ENCODE measurements around the gene TMEM72. TPM values are rescaled to one million over a fixed set of nuclear protein-coding genes. Genes with fewer than 3 reads are reported as not detected.
"Not testable (repeated sequence)": the region's sequence is repeated elsewhere in the genome, so short reads cannot be mapped to it uniquely, and the experiment has no call there.

Gene TMEM72
- polyA plus RNA-seq (2012; ENCODE audit: missing spikeins) = 0.08 TPM

DNA sequence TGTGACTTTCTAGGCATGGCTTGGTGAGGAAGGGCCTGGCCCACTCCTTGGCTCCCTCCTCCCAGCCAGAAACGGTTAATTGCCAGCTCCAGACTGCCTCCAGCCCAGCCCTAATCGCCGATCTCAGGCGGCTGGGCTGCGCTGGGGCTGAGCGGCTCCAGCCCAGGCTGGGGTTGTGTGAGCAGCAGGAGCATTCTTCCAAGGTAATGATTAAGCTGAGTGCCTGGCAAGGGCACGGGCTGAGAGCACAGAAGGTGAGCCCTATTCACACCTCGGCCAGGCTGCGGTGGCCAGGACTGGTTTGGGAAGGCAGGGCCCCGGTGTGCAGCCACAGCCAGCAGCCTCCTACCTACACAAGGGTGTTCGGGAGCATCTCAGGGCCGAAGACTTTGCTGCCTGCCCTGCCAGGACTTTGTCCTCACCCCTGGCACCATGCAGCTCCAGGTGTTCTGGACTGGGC is at the start of gene TMEM72:
TSS of gene TMEM72 (plus strand) at position 257 of the 460 bp plus-strand sequence. CDS start at position 433, 176 bp downstream.
- FAIRE-seq (no peak), DNase-seq (ENCODE audit: insufficient read length) (no peak)
- TF ChIP-seq TAF1 (IDR thresholded peaks at IDR 0.05; ENCODE audit: borderline replicate concordance, low read depth, low read length) (no peak), POLR2AphosphoS5 (IDR thresholded peaks at IDR 0.05; ENCODE audit: low read depth, low read length) (no peak), POLR2A (IDR thresholded peaks at IDR 0.05; ENCODE audit: low read depth, low read length) (no peak)

GRCh38 chr10:44862006-44862751 is 49.0 kb upstream of the TMEM72 start:
- FAIRE-seq (peak; percentile 30), DNase-seq (ENCODE audit: insufficient read length) (no peak)
- no peak for TF ChIP-seq POLR2AphosphoS5 (IDR thresholded peaks at IDR 0.05; ENCODE audit: low read depth, low read length)
- TF ChIP-seq TAF1 (IDR thresholded peaks at IDR 0.05; ENCODE audit: borderline replicate concordance, low read depth, low read length) = no peak
- TF ChIP-seq POLR2A (IDR thresholded peaks at IDR 0.05; ENCODE audit: low read depth, low read length) = no peak

GRCh38 chr10:44862924-44863323 is 48.2 kb upstream of the TMEM72 start:
- no peak for TF ChIP-seq TAF1 (IDR thresholded peaks at IDR 0.05; ENCODE audit: borderline replicate concordance, low read depth, low read length)
- TF ChIP-seq POLR2AphosphoS5 (IDR thresholded peaks at IDR 0.05; ENCODE audit: low read depth, low read length) = no peak
- TF ChIP-seq POLR2A (IDR thresholded peaks at IDR 0.05; ENCODE audit: low read depth, low read length) = no peak
- no peak for FAIRE-seq
- no peak for DNase-seq (ENCODE audit: insufficient read length)

- DNase-seq (ENCODE audit: insufficient read length) (no peak), FAIRE-seq (no peak)
- TF ChIP-seq TAF1 (IDR thresholded peaks at IDR 0.05; ENCODE audit: borderline replicate concordance, low read depth, low read length) (no peak), POLR2A (IDR thresholded peaks at IDR 0.05; ENCODE audit: low read depth, low read length) (no peak), POLR2AphosphoS5 (IDR thresholded peaks at IDR 0.05; ENCODE audit: low read depth, low read length) (no peak)
Measured at GRCh38 chr10:44863344-44864047, 47.6 kb upstream of the TMEM72 start.

DNA sequence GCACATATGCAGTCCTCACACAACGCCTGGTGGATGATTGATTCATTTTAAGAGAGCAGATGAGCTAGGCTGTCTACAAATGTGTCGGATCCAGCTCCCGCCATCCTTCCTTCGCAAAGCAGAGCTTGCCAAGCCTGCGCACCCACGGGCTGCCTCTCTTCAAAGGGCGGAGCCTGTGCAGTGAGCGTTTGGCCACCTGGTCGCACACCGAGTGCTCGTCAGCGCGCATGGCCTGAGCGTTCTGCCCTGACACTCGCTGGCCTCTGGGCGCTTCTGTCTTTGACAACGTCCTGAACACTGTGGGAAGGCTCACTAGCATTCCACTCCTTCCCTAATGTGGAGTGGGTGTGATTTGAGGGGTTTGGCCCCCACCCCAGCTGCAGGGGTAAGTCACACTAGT is 47.1 kb upstream of the TMEM72 start:
- no peak for FAIRE-seq
- no peak for TF ChIP-seq POLR2AphosphoS5 (IDR thresholded peaks at IDR 0.05; ENCODE audit: low read depth, low read length)
- TF ChIP-seq TAF1 (IDR thresholded peaks at IDR 0.05; ENCODE audit: borderline replicate concordance, low read depth, low read length) = no peak
- no peak for TF ChIP-seq POLR2A (IDR thresholded peaks at IDR 0.05; ENCODE audit: low read depth, low read length)
- no peak for DNase-seq (ENCODE audit: insufficient read length)

- DNase-seq (ENCODE audit: insufficient read length) (peak; percentile 81), FAIRE-seq (peak; percentile 76)
- TF ChIP-seq TAF1 (IDR thresholded peaks at IDR 0.05; ENCODE audit: borderline replicate concordance, low read depth, low read length) (no peak), POLR2AphosphoS5 (IDR thresholded peaks at IDR 0.05; ENCODE audit: low read depth, low read length) (no peak), POLR2A (IDR thresholded peaks at IDR 0.05; ENCODE audit: low read depth, low read length) (no peak)
Measured at GRCh38 chr10:44864637-44865288, 46.4 kb upstream of the TMEM72 start.

DNA sequence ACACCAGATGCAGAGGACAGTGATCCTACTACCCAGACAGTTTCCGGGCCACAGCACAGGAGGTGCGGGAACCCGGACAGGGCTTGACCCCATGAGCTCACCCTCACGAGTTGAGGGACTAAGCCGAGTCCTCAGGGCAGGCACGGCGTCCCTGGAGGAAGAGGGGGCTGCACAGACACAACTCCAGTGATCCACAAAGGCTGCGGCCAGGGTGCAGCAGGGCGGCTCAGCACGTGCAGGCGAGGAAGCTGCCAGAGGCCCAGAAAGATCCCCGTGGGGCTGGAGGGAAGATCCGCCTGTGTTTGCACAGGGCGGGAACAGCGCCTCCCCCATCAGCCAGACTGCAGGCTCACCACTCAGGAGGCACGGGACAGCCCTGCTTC is 45.9 kb upstream of the TMEM72 start:
- FAIRE-seq = no peak
- no peak for TF ChIP-seq POLR2AphosphoS5 (IDR thresholded peaks at IDR 0.05; ENCODE audit: low read depth, low read length)
- TF ChIP-seq POLR2A (IDR thresholded peaks at IDR 0.05; ENCODE audit: low read depth, low read length) = no peak
- TF ChIP-seq TAF1 (IDR thresholded peaks at IDR 0.05; ENCODE audit: borderline replicate concordance, low read depth, low read length) = no peak
- DNase-seq (ENCODE audit: insufficient read length) = no peak

DNA sequence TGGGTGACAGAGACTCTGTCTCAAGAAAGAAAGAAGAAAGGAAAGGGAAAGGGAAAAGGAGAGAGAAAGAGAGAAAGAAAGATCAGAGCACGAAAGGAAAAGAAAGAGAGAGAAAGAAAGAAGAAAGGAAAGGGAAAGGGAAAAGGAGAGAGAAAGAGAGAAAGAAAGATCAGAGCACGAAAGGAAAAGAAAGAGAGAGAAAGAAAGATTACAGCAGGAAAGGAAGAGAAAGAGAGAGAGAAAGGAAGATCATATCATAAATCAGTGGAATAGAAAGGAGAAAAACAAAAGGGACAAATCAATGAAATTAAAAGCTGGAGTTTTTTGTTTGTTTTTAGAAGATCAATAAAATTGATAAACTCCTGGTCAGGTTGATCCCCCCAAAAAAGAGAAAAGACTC is 44.8 kb upstream of the TMEM72 start:
- FAIRE-seq = not testable (repeated sequence)

GRCh38 chr10:44870031-44870430 is 41.1 kb upstream of the TMEM72 start:
- FAIRE-seq (no peak), DNase-seq (ENCODE audit: insufficient read length) (no peak)
- TF ChIP-seq TAF1 (IDR thresholded peaks at IDR 0.05; ENCODE audit: borderline replicate concordance, low read depth, low read length) = no peak
- no peak for TF ChIP-seq POLR2AphosphoS5 (IDR thresholded peaks at IDR 0.05; ENCODE audit: low read depth, low read length)
- no peak for TF ChIP-seq POLR2A (IDR thresholded peaks at IDR 0.05; ENCODE audit: low read depth, low read length)

More for the DNA sequence above, 44.8 kb upstream of the TMEM72 start:
- DNase-seq (ENCODE audit: insufficient read length) = not testable (repeated sequence)

- DNase-seq (ENCODE audit: insufficient read length) (no peak), FAIRE-seq (no peak)
Measured at GRCh38 chr10:44873160-44873559, 38.0 kb upstream of the TMEM72 start.

GRCh38 chr10:44874166-44874565 is 37.0 kb upstream of the TMEM72 start:
- DNase-seq (ENCODE audit: insufficient read length) = no peak
- TF ChIP-seq POLR2A (IDR thresholded peaks at IDR 0.05; ENCODE audit: low read depth, low read length) (no peak), TAF1 (IDR thresholded peaks at IDR 0.05; ENCODE audit: borderline replicate concordance, low read depth, low read length) (no peak), POLR2AphosphoS5 (IDR thresholded peaks at IDR 0.05; ENCODE audit: low read depth, low read length) (no peak)
- no peak for FAIRE-seq

More at GRCh38 chr10:44873160-44873559, 38.0 kb upstream of the TMEM72 start:
- TF ChIP-seq POLR2A (IDR thresholded peaks at IDR 0.05; ENCODE audit: low read depth, low read length) = no peak
- TF ChIP-seq POLR2AphosphoS5 (IDR thresholded peaks at IDR 0.05; ENCODE audit: low read depth, low read length) = no peak
- no peak for TF ChIP-seq TAF1 (IDR thresholded peaks at IDR 0.05; ENCODE audit: borderline replicate concordance, low read depth, low read length)

All from GM12892 (cell line).